HFFc6 (cell line): ENCODE results near the gene ABCG1. TPM values are rescaled to one million over a fixed set of nuclear protein-coding genes. Genes with fewer than 3 reads are reported as not detected.

Experiments used
- DNase-seq: peaks from one replicate; pipeline ENCODE4 v3.0.0-alpha.2; 2018
- H3K27ac Mint-ChIP-seq: 2 replicates; pipeline ENCODE4 v1.8.0; 2020; ENCODE audit warnings: mild to moderate bottlenecking, mixed read lengths
- H3K27me3 Mint-ChIP-seq: 2 replicates; pipeline ENCODE4 v1.8.0; 2021; ENCODE audit warnings: mild to moderate bottlenecking, moderate library complexity, mixed read lengths; ENCODE audit not compliant: insufficient read depth
- H3K36me3 Mint-ChIP-seq: 2 replicates; pipeline ENCODE4 v1.8.0; 2021; ENCODE audit warnings: low read depth, mixed read lengths
- H3K4me1 Mint-ChIP-seq: 2 replicates; pipeline ENCODE4 v1.8.0; 2020; ENCODE audit warnings: low read depth, mixed read lengths
- H3K4me3 Mint-ChIP-seq: 2 replicates; pipeline ENCODE4 v1.8.0; 2020; ENCODE audit warnings: mild to moderate bottlenecking, moderate library complexity, mixed read lengths
- H3K9me3 Mint-ChIP-seq: 2 replicates; pipeline ENCODE4 v1.8.0; 2020; ENCODE audit warnings: mild to moderate bottlenecking, mixed read lengths
- total RNA-seq, 6 experiments: library from RNA; stranded (reverse); fragmentation: NEBNext Ultra II Directional; extraction: Animal tissue kit (Norgen Biotek cat#: 25700); gene quantifications; 2 replicates in 1 of 6; 3 replicates in 5 of 6; pipeline ENCODE4 v1.2.3, GENCODE V29; 2021
- TF ChIP-seq, protein P1 (sequence below): fragments of 200-600 bp; sonication (generic); IDR thresholded peaks from 2 replicates; pipeline ENCODE4 v1.5.0; 2021; ENCODE audit warnings: antibody characterized with exemption, mild to moderate bottlenecking

Gene ABCG1
- total RNA-seq, 6 experiments from 2014 or later, result not detected

DNA sequence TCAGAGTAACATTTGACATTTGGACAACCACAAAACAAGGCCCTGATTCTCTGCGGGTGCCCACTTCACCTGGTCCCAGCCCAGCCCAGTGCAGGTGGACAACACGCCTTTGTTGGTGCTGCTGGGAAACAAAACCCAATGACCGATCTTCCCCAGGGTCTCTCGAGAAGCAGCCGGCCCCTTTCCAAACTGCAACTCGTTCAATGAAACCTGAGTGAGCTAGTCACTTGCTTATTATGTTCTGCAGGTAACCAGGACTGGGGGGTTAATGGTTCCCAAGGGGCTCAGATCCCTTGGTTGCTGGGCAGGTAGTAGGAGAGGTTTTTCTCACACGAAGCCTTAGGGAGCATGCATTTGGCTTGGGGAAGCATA is 42.9 kb downstream of the ABCG1 start:
- H3K27me3 Mint-ChIP-seq, result peaks cover 3% of the 10 kb centered on the region; the same call in 1 of the 2 replicates
- no peak overlapping the region for H3K27ac Mint-ChIP-seq
- TF ChIP-seq, protein P1, sequence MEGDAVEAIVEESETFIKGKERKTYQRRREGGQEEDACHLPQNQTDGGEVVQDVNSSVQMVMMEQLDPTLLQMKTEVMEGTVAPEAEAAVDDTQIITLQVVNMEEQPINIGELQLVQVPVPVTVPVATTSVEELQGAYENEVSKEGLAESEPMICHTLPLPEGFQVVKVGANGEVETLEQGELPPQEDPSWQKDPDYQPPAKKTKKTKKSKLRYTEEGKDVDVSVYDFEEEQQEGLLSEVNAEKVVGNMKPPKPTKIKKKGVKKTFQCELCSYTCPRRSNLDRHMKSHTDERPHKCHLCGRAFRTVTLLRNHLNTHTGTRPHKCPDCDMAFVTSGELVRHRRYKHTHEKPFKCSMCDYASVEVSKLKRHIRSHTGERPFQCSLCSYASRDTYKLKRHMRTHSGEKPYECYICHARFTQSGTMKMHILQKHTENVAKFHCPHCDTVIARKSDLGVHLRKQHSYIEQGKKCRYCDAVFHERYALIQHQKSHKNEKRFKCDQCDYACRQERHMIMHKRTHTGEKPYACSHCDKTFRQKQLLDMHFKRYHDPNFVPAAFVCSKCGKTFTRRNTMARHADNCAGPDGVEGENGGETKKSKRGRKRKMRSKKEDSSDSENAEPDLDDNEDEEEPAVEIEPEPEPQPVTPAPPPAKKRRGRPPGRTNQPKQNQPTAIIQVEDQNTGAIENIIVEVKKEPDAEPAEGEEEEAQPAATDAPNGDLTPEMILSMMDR, result no peak
- H3K4me3 Mint-ChIP-seq, result no peak overlapping the region
- peaks cover 4% of the 10 kb centered on the region; the same call in 1 of the 2 replicates for H3K36me3 Mint-ChIP-seq
- DNase-seq, result no peak
- peaks cover 9% of the 10 kb centered on the region for H3K9me3 Mint-ChIP-seq
- H3K4me1 Mint-ChIP-seq, result no peaks in the 10 kb centered on the region

DNA sequence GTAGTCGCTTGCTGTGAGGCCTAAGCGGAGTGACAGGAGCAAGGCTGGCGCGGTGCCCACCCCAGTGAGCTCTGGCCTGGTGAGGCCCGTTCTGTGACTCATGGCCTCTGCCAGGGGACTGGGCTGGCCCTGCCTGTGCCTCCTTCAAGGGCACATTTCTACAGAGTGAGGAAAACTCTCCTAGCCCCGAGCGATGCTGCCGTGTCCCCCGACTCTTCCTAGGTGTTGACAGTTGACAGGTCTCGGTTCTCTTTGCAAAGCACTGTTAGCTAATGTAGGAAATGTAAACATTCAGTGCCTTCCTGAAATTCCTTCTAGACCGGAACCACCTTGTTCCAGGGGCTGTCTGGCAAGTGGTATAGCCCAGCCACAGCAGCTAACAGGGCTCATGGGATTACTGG is 43.9 kb downstream of the ABCG1 start:
- no peak for DNase-seq
- Mint-ChIP-seq H3K27ac (no peak overlapping the region), H3K36me3 (peaks cover 4% of the 10 kb centered on the region; the same call in 1 of the 2 replicates), H3K9me3 (peaks cover 16% of the 10 kb centered on the region), H3K27me3 (peaks cover 3% of the 10 kb centered on the region; the same call in 1 of the 2 replicates), H3K4me3 (no peak overlapping the region), H3K4me1 (no peaks in the 10 kb centered on the region)
- TF ChIP-seq, protein P1, result no peak

DNA sequence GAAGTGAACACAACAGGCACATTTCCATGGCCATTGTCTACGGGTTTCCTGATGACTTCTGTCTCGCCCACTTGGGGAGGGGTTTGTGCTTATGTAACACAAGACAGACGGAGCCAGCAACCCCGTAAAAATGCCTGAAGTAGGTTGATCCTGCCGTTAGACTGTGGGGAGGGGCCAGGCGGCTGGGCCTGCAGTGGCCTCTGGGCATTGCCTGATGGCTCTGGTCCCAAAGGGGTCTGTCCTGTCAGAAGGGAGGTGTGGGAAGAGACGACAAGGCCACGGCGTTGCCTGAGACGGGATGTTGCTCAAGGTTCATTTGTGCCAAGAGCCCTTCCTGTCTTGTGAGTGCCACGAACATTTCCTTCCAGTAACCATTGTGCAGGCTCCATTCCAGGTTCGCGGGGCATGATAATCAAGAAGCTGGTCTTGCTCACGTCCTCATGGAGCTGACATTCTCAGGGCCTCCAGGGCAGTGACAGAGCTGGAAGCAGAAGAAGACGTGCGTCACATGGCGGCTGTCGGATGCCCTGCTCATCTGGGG is 44.7 kb downstream of the ABCG1 start:
- H3K27me3 Mint-ChIP-seq, result peaks cover 3% of the 10 kb centered on the region; the same call in 1 of the 2 replicates
- H3K36me3 Mint-ChIP-seq, result peaks cover 4% of the 10 kb centered on the region; the same call in 1 of the 2 replicates
- DNase-seq, result no peak
- no peak overlapping the region for H3K4me3 Mint-ChIP-seq
- H3K9me3 Mint-ChIP-seq, result peaks cover 22% of the 10 kb centered on the region
- no peaks in the 10 kb centered on the region for H3K4me1 Mint-ChIP-seq
- H3K27ac Mint-ChIP-seq, result no peak overlapping the region
- TF ChIP-seq, protein P1, result no peak

DNA sequence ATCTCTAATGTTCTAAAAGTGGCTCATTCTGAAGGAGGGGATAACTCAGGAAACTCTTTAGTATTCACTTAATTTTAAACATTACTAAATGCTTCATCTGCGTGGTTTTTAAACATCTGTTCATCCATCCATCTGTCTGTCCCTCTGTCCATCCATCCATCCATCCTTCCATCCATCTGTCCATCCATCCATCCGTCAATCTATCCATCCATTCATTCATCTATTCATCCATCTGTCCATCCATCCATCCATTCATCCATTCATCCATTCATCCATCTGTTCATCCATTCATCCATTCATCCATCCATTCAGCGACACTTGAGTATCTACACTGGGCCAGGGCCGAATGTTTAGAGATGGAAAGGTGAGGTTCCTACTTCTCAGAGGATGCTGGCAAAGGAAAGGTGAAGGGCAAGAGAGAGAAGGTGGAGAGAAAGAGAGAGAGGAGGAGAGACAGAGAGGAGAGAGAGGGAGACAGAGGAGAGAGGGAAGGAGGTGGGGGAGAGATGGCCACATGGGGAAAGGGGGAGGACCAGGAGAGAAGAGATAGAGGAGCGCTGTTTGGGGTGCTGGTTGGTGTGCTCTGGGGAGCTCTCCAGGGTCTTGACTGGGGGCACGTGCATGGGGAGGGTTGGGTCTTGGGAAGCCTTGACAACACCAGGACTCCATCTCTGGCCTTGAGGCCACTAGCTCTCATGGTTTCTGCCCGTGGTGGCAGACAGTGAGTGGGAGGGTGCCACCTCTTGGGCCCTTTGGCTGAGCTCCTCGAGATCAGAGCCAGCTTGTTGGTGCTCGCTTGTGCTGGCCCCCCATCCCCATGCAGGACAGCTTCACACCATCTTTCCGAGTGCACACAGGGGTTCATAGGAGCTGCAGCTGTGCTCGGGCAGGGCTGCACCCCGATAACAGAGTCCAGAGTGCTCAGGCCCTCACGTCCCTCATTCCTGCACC is 45.6 kb downstream of the ABCG1 start:
- Mint-ChIP-seq H3K9me3 (peaks cover 22% of the 10 kb centered on the region), H3K36me3 (peaks cover 4% of the 10 kb centered on the region; the same call in 1 of the 2 replicates), H3K27ac (no peak overlapping the region), H3K4me3 (no peak overlapping the region), H3K4me1 (no peaks in the 10 kb centered on the region), H3K27me3 (no peaks in the 10 kb centered on the region; the same call in 1 of the 2 replicates)
- no peak for DNase-seq
- TF ChIP-seq, protein P1, result no peak

DNA sequence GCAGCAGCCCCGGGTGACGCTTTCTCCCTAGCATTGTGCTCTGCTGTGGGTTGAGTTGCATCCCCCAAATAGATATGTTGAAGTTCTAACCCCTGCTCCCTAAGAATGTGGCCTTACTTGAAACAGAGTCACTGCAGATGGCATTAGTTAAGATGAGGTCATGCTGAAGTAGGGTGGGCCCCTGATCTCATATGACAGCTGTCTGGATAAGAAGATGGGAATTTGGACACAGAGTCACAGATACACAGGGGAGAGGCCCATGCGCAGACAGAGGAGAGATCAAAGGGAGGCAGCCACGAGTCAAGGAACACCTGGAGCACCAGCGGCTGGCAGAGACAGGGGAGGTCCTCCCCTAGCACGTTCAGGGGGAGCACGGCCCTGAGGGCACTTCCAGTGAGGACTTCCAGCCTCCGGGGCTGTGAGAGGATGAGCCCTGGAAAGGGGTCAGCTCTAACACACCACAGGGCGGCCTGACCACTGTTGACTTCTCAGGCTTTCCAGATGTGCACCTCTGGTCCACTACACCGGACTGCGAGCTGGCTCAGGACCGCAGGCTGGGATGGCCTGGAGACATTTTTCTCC is 46.4 kb downstream of the ABCG1 start:
- H3K9me3 Mint-ChIP-seq, result peaks cover 22% of the 10 kb centered on the region
- H3K4me3 Mint-ChIP-seq, result no peak overlapping the region
- H3K27ac Mint-ChIP-seq, result no peak overlapping the region
- H3K4me1 Mint-ChIP-seq, result no peaks in the 10 kb centered on the region
- no peak for DNase-seq
- no peaks in the 10 kb centered on the region; the same call in 1 of the 2 replicates for H3K27me3 Mint-ChIP-seq
- H3K36me3 Mint-ChIP-seq, result peaks cover 4% of the 10 kb centered on the region; the same call in 1 of the 2 replicates
- TF ChIP-seq, protein P1, result no peak
